ENCODE data around the gene UFC1. TPM values are rescaled to one million over a fixed set of nuclear protein-coding genes. Genes with fewer than 3 reads are reported as not detected.

The UFC1 gene
- total and polyA plus RNA-seq, 2 of the 13 experiments (the other 11 are each of a cell fraction or from before 2014, with no cell fraction given): 72.8 to 85.2 TPM

DNA sequence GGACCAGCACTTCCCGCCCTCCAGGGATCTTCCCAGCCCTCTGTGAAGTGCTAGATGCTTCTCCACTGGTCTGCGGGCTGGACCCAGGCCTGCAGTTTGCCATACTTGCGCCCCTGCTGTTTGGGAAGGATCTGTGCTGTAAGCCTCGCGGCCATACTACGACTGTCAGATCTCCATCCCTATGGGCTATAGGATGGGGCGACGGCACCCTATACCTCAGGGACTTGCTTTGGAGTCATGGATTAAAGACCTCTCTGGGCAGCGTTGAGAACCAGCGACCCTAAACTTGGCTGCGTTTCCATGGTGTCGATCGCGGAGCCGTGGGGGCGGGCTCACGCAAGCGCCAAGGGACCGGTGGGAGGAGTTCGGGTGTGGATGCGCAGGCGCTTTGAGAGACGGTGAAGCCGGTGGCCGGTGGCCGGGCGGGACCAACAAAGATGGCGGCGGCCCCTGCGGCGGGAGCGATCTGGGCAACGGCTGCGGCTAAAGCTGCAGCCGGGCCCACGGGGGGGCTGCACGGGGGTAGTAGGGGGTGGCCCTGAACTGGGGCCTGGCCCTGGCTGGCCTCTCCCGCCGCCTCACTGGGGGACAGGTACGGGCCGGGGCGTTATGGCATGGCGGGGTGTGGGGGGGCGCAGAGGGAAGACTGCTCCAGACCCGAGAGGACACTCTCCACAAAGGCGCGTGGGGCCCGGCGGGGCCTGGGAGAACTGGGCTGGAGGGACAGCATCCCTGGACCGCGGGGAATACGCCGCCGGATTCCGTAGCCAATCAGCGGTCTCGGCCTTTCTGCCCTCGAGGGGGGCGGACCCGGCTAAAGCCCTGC lies 5.5 kb downstream of the UFC1 start, which contains the start of gene USP21:
Gene USP21 (plus strand): TSS at position 414 of the 826 bp plus-strand sequence. CDS start 1,141 bp downstream, outside the sequence.
- H3K4me2 ChIP-seq (ENCODE audit: low read depth, low read length): peak within 1 kb of the TSS; percentile 97
- ChIA-PET POLR2A (no interaction called here), CTCF (ENCODE audit: low intra/inter-chr PET ratio, low total read pairs) (no interaction called here)
- peaks cover 15% of the 10 kb centered on the region for H3K79me2 ChIP-seq (ENCODE audit: insufficient read depth, low read length)
- H3K9ac ChIP-seq (ENCODE audit: insufficient read depth, low read depth, low read length): peak within 1 kb of the TSS; percentile 91
- ATAC-seq (peak; percentile 93), DNase-seq (ENCODE audit: low spot score) (peak; percentile 79), FAIRE-seq (peak; percentile 71)
- no TSS peak for BruUV-seq (replicated peaks)
- intact Hi-C loops (cut with micrococcal nuclease; ENCODE audit: unreplicated experiment) (no loop called here), in situ Hi-C loops (cut with HindIII; ENCODE audit: extremely low pct_ligation_motif_present, low pct_unique_long_range_greater_than_20kb) (no loop called here)
- peaks cover 44% of the 10 kb centered on the region for H3K4me1 ChIP-seq (ENCODE audit: insufficient read depth, low read length)
- H3K9me3 ChIP-seq (ENCODE audit: low read length): no peaks in the 10 kb centered on the region
- H3K27me3 ChIP-seq (ENCODE audit: control insufficient read depth in 1 of 2, insufficient read depth in 2 of 2, low read length in 2 of 2): no peaks in the 10 kb centered on the region; a peak in 1 of 5 replicates
- peaks cover 11 to 37% of the 10 kb centered on the region in 2 experiments; a peak in 4 of 5 replicates for H3K36me3 ChIP-seq (replicated peaks in 1 of 2; ENCODE audit: control insufficient read depth in 1 of 2, insufficient read depth in 2 of 2, low read length in 2 of 2)
- 20% methylated on average over 22 of the region's 60 CpGs for WGBS (ENCODE audit: low lambda C conversion rate)
- no peaks in the 10 kb centered on the region for H4K20me1 ChIP-seq (ENCODE audit: insufficient read depth, low read length)
- peak within 1 kb of the TSS; percentile 84 to 95 (median 94) for H3K4me3 ChIP-seq (replicated peaks in 1 of 3; ENCODE audit: insufficient read depth in 1 of 3, low read depth in 2 of 3, low read length in 3 of 3)
- H3K27ac ChIP-seq (ENCODE audit: extremely low read length, insufficient read depth, low read length): peak within 1 kb of the TSS; percentile 64
- peak within 1 kb of the TSS; percentile 59 for H2AFZ ChIP-seq (ENCODE audit: low read length)
- TF ChIP-seq ZNF20 (CRISPR knock-in tag; IDR thresholded peaks at IDR 0.05): no peak
- TF ChIP-seq ZBTB8A (CRISPR knock-in tag; IDR thresholded peaks at IDR 0.05; ENCODE audit: borderline replicate concordance, low read depth): no peak
- TF ChIP-seq ZNF180 (CRISPR knock-in tag; IDR thresholded peaks at IDR 0.05; ENCODE audit: borderline replicate concordance, low read depth): no peak
- TF ChIP-seq, protein P1, sequence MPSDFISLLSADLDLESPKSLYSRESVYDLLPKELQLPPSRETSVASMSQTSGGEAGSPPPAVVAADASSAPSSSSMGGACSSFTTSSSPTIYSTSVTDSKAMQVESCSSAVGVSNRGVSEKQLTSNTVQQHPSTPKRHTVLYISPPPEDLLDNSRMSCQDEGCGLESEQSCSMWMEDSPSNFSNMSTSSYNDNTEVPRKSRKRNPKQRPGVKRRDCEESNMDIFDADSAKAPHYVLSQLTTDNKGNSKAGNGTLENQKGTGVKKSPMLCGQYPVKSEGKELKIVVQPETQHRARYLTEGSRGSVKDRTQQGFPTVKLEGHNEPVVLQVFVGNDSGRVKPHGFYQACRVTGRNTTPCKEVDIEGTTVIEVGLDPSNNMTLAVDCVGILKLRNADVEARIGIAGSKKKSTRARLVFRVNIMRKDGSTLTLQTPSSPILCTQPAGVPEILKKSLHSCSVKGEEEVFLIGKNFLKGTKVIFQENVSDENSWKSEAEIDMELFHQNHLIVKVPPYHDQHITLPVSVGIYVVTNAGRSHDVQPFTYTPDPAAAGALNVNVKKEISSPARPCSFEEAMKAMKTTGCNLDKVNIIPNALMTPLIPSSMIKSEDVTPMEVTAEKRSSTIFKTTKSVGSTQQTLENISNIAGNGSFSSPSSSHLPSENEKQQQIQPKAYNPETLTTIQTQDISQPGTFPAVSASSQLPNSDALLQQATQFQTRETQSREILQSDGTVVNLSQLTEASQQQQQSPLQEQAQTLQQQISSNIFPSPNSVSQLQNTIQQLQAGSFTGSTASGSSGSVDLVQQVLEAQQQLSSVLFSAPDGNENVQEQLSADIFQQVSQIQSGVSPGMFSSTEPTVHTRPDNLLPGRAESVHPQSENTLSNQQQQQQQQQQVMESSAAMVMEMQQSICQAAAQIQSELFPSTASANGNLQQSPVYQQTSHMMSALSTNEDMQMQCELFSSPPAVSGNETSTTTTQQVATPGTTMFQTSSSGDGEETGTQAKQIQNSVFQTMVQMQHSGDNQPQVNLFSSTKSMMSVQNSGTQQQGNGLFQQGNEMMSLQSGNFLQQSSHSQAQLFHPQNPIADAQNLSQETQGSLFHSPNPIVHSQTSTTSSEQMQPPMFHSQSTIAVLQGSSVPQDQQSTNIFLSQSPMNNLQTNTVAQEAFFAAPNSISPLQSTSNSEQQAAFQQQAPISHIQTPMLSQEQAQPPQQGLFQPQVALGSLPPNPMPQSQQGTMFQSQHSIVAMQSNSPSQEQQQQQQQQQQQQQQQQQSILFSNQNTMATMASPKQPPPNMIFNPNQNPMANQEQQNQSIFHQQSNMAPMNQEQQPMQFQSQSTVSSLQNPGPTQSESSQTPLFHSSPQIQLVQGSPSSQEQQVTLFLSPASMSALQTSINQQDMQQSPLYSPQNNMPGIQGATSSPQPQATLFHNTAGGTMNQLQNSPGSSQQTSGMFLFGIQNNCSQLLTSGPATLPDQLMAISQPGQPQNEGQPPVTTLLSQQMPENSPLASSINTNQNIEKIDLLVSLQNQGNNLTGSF (CRISPR knock-in tag; IDR thresholded peaks at IDR 0.05): no peak
- TF ChIP-seq PAF1 (CRISPR knock-in tag; IDR thresholded peaks at IDR 0.05): no peak
- TF ChIP-seq ZNF549 (CRISPR knock-in tag; IDR thresholded peaks at IDR 0.05): no peak
- TF ChIP-seq ZNF263 (CRISPR knock-in tag; IDR thresholded peaks at IDR 0.05): no peak
- TF ChIP-seq, protein P2, sequence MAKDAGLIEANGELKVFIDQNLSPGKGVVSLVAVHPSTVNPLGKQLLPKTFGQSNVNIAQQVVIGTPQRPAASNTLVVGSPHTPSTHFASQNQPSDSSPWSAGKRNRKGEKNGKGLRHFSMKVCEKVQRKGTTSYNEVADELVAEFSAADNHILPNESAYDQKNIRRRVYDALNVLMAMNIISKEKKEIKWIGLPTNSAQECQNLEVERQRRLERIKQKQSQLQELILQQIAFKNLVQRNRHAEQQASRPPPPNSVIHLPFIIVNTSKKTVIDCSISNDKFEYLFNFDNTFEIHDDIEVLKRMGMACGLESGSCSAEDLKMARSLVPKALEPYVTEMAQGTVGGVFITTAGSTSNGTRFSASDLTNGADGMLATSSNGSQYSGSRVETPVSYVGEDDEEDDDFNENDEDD (CRISPR knock-in tag; IDR thresholded peaks at IDR 0.05; ENCODE audit: borderline replicate concordance): no peak; the same call in 1 of the 2 replicates
- 0 out of 2 replicates have a peak, but pooled peaks have one; percentile 20 for TF ChIP-seq RXRA (CRISPR knock-in tag; IDR thresholded peaks at IDR 0.05)
- TF ChIP-seq NCOA2 (CRISPR knock-in tag; IDR thresholded peaks at IDR 0.05): no peak
- TF ChIP-seq, protein P3, sequence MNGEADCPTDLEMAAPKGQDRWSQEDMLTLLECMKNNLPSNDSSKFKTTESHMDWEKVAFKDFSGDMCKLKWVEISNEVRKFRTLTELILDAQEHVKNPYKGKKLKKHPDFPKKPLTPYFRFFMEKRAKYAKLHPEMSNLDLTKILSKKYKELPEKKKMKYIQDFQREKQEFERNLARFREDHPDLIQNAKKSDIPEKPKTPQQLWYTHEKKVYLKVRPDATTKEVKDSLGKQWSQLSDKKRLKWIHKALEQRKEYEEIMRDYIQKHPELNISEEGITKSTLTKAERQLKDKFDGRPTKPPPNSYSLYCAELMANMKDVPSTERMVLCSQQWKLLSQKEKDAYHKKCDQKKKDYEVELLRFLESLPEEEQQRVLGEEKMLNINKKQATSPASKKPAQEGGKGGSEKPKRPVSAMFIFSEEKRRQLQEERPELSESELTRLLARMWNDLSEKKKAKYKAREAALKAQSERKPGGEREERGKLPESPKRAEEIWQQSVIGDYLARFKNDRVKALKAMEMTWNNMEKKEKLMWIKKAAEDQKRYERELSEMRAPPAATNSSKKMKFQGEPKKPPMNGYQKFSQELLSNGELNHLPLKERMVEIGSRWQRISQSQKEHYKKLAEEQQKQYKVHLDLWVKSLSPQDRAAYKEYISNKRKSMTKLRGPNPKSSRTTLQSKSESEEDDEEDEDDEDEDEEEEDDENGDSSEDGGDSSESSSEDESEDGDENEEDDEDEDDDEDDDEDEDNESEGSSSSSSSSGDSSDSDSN (CRISPR knock-in tag; IDR thresholded peaks at IDR 0.05): peak; percentile 55; the same call in 1 of the 2 replicates
- no peak for TF ChIP-seq NCOR1 (IDR thresholded peaks at IDR 0.05; ENCODE audit: borderline replicate concordance, low read length)
- TF ChIP-seq KDM5B (CRISPR knock-in tag; IDR thresholded peaks at IDR 0.05; ENCODE audit: borderline replicate concordance): peak; percentile 77; the same call in 1 of the 2 replicates
- TF ChIP-seq SP140L (CRISPR knock-in tag; IDR thresholded peaks at IDR 0.05; ENCODE audit: borderline replicate concordance): no peak

Data from HepG2 (cell line).